GM18508 (cell line): Measurements from ENCODE around the gene ELOA2.
"Not testable (repeated sequence)": the region's sequence is repeated elsewhere in the genome, so short reads cannot be mapped to it uniquely, and the experiment has no call there.

Experiments
- ATAC-seq: cut with Tn5 transposase; IDR thresholded peaks from one replicate; pipeline ENCODE4 v1.9.1; 2021; ENCODE audit warnings: moderate number of reproducible peaks; ENCODE audit not compliant: insufficient read depth, unreplicated experiment

The ELOA2 gene

GRCh38 chr18:47035156-47035671 lies at the start of gene ELOA2:
ELOA2 (minus strand) TSS chr18:47035621; CDS start chr18:47035264, 357 bp downstream.
- no peak for ATAC-seq

GRCh38 chr18:47081578-47081977 lies 46.2 kb upstream of the ELOA2 start:
- no peak for ATAC-seq

GRCh38 chr18:47080872-47081271 lies 45.5 kb upstream of the ELOA2 start:
- ATAC-seq: no peak

GRCh38 chr18:47077111-47077510 lies 41.7 kb upstream of the ELOA2 start:
- ATAC-seq: no peak

GRCh38 chr18:47075098-47075883 lies 39.9 kb upstream of the ELOA2 start:
- ATAC-seq: no peak

- no peak for ATAC-seq
These were observed 32.2 kb upstream of the ELOA2 start for GRCh38 chr18:47067648-47068047.

- no peak for ATAC-seq
These were observed 27.7 kb upstream of the ELOA2 start for GRCh38 chr18:47063096-47063495.

- no peak for ATAC-seq
These were observed 27.1 kb upstream of the ELOA2 start for GRCh38 chr18:47062471-47062870.

- no peak for ATAC-seq
These were observed 18.9 kb upstream of the ELOA2 start for GRCh38 chr18:47054369-47054768.

- ATAC-seq: no peak
These were observed 15.0 kb upstream of the ELOA2 start for GRCh38 chr18:47050468-47050867.

GRCh38 chr18:47040982-47041381 lies 5.6 kb upstream of the ELOA2 start:
- no peak for ATAC-seq

GRCh38 chr18:47036927-47037578 lies 1.6 kb upstream of the ELOA2 start:
- no peak for ATAC-seq

- no peak for ATAC-seq
These were observed 965 bp upstream of the ELOA2 start for GRCh38 chr18:47036298-47036874.

- ATAC-seq: not testable (repeated sequence)
These were observed 830 bp downstream of the ELOA2 start for GRCh38 chr18:47034591-47034990.

- no peak for ATAC-seq
These were observed 2.5 kb downstream of the ELOA2 start for GRCh38 chr18:47032945-47033344.

- not testable (repeated sequence) for ATAC-seq
These were observed 4.5 kb downstream of the ELOA2 start for GRCh38 chr18:47030887-47031286.

GRCh38 chr18:47029684-47030353 lies 5.6 kb downstream of the ELOA2 start:
- ATAC-seq: not testable (repeated sequence)

GRCh38 chr18:47028738-47029137 lies 6.7 kb downstream of the ELOA2 start:
- ATAC-seq: not testable (repeated sequence)

- not testable (repeated sequence) for ATAC-seq
These were observed 9.8 kb downstream of the ELOA2 start for GRCh38 chr18:47025557-47026174.

GRCh38 chr18:47023769-47024465 lies 11.5 kb downstream of the ELOA2 start:
- ATAC-seq: not testable (repeated sequence)
